HG02870 (cell line): ENCODE results near the gene RRP36.

Source experiments
- ATAC-seq: cut with Tn5 transposase; IDR thresholded peaks from one replicate; pipeline ENCODE4 v1.9.1; 2021; ENCODE audit warnings: mild to moderate bottlenecking, moderate library complexity; ENCODE audit not compliant: unreplicated experiment

Gene RRP36

GRCh38 chr6:43006251-43006650 lies 15.2 kb upstream of the RRP36 start:
- ATAC-seq = no peak

GRCh38 chr6:43007126-43007525 lies 14.3 kb upstream of the RRP36 start:
- no peak for ATAC-seq

- ATAC-seq = no peak
Measured at GRCh38 chr6:43009124-43009523, 12.3 kb upstream of the RRP36 start.

- ATAC-seq = no peak
Measured at GRCh38 chr6:43011207-43011606, 10.2 kb upstream of the RRP36 start.

- no peak for ATAC-seq
Measured at GRCh38 chr6:43012364-43012763, 9.1 kb upstream of the RRP36 start.

GRCh38 chr6:43013097-43013842 lies 8.2 kb upstream of the RRP36 start:
- peak; percentile 5 for ATAC-seq

GRCh38 chr6:43013843-43014433 lies 7.5 kb upstream of the RRP36 start, which contains the start of the genes KLHDC3 and MEA1:
TSS of gene KLHDC3 (plus strand) at chr6:43014249. CDS start at chr6:43017193, 2,944 bp downstream.
TSS of gene MEA1 (minus strand) at chr6:43013946. CDS start at chr6:43013813, 133 bp downstream.
- peak; percentile 85 for ATAC-seq

- no peak for ATAC-seq
Measured at GRCh38 chr6:43014434-43014909, 7.0 kb upstream of the RRP36 start.

GRCh38 chr6:43016176-43016942 lies 5.1 kb upstream of the RRP36 start:
- ATAC-seq = no peak

- no peak for ATAC-seq
Measured at GRCh38 chr6:43016943-43017334, 4.5 kb upstream of the RRP36 start.

GRCh38 chr6:43019152-43019551 lies 2.3 kb upstream of the RRP36 start:
- ATAC-seq = no peak

- ATAC-seq = no peak
Measured at GRCh38 chr6:43020052-43020705, 1.2 kb upstream of the RRP36 start.

- no peak for ATAC-seq
Measured at GRCh38 chr6:43020847-43021246, 576 bp upstream of the RRP36 start.

GRCh38 chr6:43024436-43024835 lies 3.0 kb downstream of the RRP36 start:
- ATAC-seq = no peak

- ATAC-seq = no peak
Measured at GRCh38 chr6:43026365-43026764, 4.9 kb downstream of the RRP36 start.

- ATAC-seq = no peak
Measured at GRCh38 chr6:43029120-43029519, 7.7 kb downstream of the RRP36 start.

- ATAC-seq = no peak
Measured at GRCh38 chr6:43032326-43032725, 10.9 kb downstream of the RRP36 start.

- no peak for ATAC-seq
Measured at GRCh38 chr6:43033496-43034189, 12.2 kb downstream of the RRP36 start.

GRCh38 chr6:43034190-43034525 lies 12.7 kb downstream of the RRP36 start:
- no peak for ATAC-seq

GRCh38 chr6:43035495-43036194 lies 14.2 kb downstream of the RRP36 start:
- no peak for ATAC-seq
